ENCODE results near the gene PIM2. TPM values are rescaled to one million over a fixed set of nuclear protein-coding genes. Genes with fewer than 3 reads are reported as not detected.

Gene PIM2
- total RNA-seq, 1 experiment from 2014 or later, result 27.2 TPM

DNA sequence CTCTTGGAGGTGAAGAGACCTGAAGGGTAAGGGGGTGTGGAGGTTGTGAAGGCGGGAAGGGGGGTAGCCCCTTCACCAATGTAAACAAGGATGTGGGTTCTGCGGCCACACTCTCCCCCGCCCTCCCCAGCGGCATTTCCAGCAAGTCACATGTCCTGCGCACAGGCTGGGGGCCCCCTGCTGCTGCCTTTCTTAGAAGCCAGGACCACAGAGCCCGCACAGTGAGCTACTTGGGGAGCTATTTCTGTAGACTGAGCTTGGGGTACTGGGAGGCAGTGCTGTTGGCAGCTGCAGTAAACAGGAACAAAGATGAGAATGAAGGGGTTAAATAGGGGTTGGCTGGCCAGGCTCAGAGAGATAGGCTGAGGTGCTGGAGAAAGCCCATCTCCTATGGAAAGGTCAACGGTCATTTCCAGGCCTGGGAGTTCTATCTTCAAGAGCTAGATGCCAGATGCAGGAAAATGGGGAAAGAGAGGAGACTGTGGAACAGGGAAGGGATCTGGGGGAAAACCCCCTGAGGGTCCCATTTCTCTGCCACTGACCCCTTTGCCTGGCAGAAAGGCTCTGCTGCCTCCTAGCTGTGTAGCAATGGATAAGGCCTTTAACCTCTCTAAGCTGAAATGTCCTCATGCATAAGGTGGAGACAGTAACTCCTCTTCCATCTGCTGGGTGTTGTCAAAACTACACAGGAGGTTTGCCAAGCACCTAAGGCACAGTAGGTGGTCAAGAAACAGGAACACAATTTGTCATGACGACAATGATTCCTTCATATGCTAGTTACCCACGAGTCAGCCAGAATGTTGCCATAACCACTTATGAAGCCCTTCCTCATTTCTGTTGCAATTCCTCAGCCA, 18.5 kb upstream of the PIM2 start:
- DNase-seq (ENCODE audit: low read depth), result no peak
- in situ Hi-C loops (cut with HindIII; ENCODE audit: low pct_unique_long_range_greater_than_20kb, low sequenced_read_pairs), result no loop called here

DNA sequence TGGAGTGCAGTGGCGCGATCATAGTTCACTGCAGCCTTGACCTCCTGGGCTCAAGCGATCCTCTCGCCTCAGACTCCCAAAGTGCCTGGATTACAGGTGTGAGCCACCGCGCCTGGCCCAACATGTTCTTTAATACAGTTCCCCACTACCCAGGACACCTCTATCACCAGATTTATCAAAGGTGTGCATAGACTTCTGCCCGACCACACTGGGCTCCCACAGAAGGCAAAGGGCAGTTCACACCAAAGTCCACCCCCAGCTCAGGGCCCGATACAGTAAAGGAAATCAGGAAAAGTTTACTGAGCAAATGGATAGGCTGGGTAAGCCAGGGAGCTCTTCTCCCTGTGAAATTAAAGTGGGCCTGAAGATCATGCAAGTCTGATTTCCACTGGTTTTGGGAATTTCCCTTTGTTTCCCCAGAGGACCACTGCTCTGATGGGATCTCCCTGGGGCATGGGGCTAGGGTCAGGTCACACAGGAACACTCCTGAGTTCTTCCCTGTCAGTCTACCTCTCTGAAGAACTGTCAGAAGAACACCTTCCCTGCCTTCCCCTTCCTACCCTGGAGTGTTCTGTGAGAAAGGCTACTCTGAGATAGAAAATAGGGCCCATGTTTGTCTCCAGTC, 17.7 kb upstream of the PIM2 start:
- in situ Hi-C loops (cut with HindIII; ENCODE audit: low pct_unique_long_range_greater_than_20kb, low sequenced_read_pairs), result no loop called here
- DNase-seq (ENCODE audit: low read depth), result no peak

DNA sequence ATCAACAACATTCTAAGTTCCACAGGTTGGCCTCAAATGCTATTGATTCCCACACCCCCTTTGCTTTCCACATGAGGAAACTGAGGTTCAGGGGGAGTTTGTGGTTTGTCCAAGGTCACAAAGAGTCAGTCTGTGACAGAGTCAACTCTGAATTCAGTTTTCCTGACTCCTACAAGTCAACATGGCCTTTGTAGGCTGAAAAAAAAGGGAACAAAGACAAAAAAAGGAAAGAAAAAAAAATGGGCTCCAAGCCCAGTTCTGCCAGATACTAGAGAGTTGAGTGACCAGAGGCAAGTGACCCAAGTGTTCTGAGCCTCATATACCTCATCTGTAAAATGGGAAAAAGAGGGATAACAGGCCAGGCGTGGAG, 16.5 kb upstream of the PIM2 start:
- in situ Hi-C loops (cut with HindIII; ENCODE audit: low pct_unique_long_range_greater_than_20kb, low sequenced_read_pairs), result no loop called here
- no peak for DNase-seq (ENCODE audit: low read depth)

DNA sequence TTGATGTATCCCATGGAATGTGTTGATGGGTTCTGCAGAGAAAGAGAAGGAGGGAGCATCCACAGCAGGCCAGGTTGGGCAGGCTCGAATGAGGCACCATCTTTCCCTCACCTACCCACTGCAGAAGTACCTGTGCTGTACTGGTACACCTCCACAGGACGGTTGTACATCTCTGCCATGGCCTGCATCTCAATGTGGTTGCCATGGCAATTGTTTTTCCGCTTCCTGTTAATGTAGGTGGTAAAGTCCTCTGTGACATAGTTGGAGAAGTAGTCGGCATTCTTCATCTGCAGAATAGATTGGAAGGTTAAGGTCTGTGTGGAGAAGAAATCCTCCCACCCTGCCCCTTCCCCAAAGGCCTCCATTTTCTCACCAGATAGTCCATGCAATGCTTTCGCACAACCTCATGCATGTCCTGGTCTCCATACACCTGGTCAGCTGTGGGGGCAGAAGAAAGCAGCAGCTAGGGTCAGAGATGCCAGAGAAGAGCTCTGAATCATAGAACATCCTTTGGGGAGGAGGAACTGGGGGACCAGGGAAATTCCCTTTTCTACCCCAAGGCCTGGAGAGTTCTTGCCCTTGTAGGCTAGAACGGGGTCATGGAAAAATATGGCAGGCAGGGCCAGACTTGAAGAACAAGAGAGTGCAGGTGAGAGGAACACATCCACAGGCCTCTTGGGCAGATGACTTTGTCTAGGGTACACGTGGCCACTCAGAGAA, 15.9 kb upstream of the PIM2 start:
- in situ Hi-C loops (cut with HindIII; ENCODE audit: low pct_unique_long_range_greater_than_20kb, low sequenced_read_pairs), result no loop called here
- DNase-seq (ENCODE audit: low read depth), result no peak

DNA sequence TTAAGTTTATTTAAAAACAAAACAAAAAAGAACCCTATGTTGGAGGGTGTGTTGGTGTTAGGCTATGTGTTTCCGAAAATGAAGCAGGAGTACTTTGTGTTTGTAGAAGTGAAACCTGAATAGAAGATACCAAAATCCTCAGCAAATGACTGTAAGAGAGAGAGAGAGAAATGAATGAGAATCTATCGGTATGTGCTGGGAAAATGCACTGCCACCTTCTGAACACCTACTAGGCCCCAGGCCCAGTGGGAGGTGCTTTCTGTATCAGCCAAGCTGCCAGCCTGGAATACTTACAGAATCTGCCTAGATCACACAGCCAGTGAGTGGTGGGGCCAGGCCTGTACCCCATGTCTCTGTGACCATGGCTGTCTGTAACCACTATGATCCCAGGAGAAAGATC, 14.9 kb upstream of the PIM2 start:
- DNase-seq (ENCODE audit: low read depth), result no peak
- in situ Hi-C loops (cut with HindIII; ENCODE audit: low pct_unique_long_range_greater_than_20kb, low sequenced_read_pairs), result no loop called here

DNA sequence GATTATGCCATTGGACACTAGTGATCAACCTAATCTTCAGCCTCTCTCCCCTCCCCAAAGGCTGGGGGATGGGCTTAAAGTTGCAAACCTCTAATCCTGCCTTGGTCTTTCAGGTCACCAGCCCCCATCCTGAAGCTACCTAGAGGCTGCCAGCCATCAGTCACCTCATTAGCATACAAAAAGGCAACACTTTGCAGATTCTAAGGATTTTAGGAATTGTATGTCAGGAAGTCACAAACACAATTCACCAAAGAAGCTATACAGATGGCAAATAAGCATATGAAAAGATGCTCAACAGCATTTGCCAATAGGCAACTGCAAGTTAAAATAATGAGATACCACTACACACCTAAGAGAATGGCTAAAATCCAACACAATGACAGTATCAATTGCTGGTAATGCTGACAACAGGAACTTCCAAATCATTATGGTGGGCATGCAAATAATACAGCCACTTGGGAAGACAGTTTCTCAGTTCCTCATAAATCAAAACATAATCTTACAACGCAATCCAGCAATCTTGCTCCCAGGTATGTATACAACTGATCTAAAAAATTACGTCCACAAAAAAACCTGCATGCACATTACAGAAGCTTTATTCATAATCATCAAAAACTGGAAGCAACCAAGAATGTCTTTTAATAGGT, 9.0 kb upstream of the PIM2 start:
- DNase-seq (ENCODE audit: low read depth), result no peak
- in situ Hi-C loops (cut with HindIII; ENCODE audit: low pct_unique_long_range_greater_than_20kb, low sequenced_read_pairs), result no loop called here

DNA sequence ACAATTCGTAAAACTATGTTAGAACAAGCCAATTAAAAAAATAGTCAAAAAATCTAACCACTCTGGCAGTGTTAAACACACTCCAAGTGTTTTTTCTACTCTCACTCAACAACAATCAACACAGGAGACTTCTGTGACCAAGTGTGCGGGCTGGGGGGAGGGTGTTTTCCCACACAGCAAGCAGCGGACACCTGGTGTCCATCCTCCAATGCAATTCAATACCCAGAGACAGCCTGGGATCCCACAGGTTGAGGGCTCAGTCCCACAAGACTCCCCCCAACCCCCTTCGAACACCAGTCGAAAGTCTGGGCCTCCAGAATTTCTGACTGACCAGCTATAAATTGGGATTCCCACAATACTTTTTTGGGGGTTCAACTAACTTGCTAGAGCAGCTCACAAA, 8.3 kb upstream of the PIM2 start:
- DNase-seq (ENCODE audit: low read depth), result no peak
- in situ Hi-C loops (cut with HindIII; ENCODE audit: low pct_unique_long_range_greater_than_20kb, low sequenced_read_pairs), result no loop called here

DNA sequence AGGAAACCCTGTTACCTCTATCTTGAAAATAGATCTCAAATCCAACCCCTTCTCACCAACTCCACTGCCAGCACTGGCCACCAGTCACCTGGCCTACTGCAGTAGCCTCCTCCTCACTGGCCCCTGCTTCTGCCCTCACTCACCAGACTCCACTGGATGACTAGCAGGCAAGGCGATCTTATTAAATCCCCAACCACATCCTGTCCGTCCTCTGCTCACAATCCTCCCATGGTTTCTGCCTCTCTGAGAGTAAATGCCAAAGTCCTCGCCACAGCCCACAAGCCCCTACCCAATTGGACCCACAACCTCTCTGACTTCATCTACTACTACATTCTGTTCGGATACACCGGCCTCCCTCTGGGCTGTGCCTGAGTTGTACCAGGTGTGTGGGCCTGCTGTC, 5.4 kb upstream of the PIM2 start:
- in situ Hi-C loops (cut with HindIII; ENCODE audit: low pct_unique_long_range_greater_than_20kb, low sequenced_read_pairs), result no loop called here
- DNase-seq (ENCODE audit: low read depth), result no peak

DNA sequence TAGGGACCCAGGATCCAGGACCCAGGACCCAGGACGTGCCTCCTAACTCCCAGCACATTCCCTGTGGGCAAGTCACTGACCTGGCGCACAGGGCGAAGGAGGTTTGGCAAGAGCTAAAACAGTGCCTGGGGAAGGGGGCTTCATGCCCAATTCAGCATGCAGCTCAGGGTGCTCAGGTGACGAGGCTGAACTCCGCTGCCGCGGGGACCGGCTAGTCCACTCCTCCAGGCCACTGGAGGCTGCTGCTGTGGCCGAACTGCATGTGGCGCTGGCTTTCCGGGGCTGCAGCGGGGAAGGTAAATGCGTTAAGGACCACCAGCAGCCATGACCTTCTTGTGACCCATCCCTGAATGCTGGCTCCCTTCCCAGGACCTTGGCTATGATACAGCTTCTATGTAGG, 4.9 kb upstream of the PIM2 start:
- in situ Hi-C loops (cut with HindIII; ENCODE audit: low pct_unique_long_range_greater_than_20kb, low sequenced_read_pairs), result no loop called here
- DNase-seq (ENCODE audit: low read depth), result no peak

DNA sequence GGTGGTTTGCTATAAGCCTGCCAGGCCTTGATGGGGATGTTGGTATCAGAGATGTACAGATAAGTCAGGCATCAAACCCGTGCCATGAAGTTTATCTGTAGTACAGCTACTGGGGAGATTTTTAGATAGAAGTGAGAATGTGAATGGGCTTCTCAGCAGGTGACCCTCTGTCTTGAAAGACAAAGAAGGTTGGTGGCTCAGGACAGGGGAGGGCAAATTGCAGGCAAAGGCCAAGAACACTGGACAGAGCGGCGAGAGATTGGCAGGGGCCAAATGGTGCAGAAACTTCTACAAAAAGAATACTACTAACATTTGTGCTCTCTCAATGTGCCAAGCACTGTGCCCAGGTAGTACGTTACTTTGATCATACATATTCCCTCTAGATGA, 1.9 kb upstream of the PIM2 start:
- no peak for DNase-seq (ENCODE audit: low read depth)
- in situ Hi-C loops (cut with HindIII; ENCODE audit: low pct_unique_long_range_greater_than_20kb, low sequenced_read_pairs), result no loop called here

DNA sequence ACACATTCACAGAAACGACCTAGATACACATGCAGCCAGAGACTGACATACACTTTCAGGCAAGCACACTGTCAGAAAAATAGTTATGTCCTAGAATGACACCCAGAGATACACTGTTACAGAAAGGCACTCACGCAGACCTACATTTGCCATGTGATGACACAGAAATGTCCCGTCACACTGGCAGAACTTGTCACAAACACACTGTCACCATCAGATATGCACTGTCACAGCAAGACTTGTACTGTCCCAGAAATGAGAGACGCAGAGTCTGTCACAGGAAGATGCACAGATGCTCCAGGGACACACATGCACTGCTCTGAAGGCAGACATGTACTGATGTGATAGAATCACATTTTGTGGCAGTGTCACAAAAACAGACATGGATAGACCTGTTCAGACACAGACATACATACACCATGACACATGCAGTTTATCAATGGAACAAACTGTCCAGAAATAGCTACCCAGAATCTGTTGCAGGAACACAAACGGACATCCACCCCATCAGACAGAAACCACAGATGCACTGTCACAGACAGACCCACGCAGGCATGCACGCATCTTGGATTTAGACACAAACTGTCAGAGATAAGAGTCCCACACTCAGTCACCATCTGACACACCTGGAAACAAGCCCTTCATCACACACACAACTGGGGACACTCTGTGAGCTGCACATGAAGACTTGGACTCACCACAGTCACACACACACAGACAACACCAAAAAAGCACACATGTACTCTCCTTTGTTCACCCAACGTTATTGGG, 1.3 kb upstream of the PIM2 start:
- no peak for DNase-seq (ENCODE audit: low read depth)
- in situ Hi-C loops (cut with HindIII; ENCODE audit: low pct_unique_long_range_greater_than_20kb, low sequenced_read_pairs), result no loop called here

DNA sequence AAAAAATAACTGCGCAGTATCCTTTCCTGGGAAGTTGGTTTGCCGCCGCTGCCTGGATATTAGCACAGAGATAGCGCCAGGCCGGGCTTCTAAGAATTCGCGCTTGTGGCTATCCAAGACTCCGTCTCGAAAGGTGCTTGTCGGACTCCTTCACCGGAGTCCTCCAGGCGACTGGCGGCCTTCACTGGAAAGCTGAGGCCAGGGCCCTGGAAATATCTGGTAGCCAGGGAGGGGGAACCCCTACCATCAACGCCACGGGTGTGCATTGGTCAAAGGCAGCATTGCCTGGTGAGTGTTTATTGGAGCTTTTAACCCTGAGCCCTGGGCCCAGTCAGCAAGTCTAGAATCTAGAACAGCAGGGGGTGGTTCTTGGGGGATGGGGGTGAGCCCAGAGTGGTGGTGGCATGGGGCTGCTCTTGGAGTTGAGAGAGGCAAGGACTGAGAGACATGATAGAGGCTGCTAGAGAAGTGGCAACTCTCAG, 577 bp upstream of the PIM2 start:
- DNase-seq (ENCODE audit: low read depth), result no peak

DNA sequence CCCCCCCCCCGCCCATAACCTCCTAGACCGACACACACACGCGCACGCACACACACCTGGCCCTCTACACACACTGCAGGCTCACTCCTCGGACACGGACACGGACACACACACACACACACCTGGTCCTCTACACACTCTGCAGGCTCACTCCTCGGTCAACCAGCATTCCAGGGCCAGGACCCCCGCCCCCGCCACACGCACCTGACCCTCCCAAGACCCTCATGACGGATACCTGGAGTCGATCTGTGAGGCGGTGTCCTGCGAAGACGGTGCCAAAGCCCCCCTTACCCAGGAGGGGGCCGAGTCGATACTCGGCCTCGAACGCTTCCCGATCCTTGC, 552 bp downstream of the PIM2 start:
- in situ Hi-C loops (cut with HindIII; ENCODE audit: low pct_unique_long_range_greater_than_20kb, low sequenced_read_pairs), result no loop called here
- DNase-seq (ENCODE audit: low read depth), result no peak

More for the DNA sequence above, 577 bp upstream of the PIM2 start:
- in situ Hi-C loops (cut with HindIII; ENCODE audit: low pct_unique_long_range_greater_than_20kb, low sequenced_read_pairs), result no loop called here

DNA sequence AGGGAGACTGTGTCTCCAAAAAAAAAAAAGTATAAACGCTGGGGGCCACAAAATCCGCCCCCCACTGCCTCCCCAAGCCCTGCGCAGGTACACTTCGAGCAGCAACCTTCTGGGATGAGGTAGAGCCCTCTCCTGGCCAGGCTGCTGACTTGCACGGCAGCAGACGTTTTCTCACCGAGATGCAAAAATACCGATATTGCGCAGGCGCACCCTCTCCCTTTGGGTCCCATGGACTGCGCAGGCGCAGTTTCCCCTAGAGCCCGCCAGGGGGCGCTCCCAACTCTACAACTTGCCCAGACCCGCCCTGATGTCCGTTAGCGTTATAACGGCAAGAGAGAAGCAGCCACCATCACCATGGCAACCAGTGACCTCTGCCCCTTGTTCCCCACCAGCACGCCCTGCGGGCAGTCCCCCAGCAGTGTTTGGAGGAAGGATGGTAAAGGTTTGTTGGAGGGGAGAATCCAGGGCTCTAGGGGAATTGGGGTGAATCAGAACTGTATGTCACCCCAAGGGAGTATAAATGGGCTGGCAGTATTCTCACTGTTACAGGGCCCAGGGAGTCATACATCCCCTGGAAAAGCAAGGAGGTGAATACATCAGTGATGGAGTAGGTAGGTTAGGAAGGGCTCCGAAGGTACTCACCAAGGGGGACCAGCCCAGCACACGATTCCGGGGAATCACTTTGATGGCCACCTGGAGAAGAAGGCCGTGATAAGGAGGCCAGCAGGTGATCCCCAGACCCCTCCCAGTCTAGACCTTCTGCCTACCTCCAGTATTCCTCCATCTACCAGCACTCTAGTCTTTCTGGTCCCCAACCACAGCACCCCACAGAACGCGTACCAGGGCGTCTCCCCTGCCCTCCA, 1.5 kb downstream of the PIM2 start:
- peak; percentile 95 for DNase-seq (ENCODE audit: low read depth)
- in situ Hi-C loops (cut with HindIII; ENCODE audit: low pct_unique_long_range_greater_than_20kb, low sequenced_read_pairs), result no loop called here

DNA sequence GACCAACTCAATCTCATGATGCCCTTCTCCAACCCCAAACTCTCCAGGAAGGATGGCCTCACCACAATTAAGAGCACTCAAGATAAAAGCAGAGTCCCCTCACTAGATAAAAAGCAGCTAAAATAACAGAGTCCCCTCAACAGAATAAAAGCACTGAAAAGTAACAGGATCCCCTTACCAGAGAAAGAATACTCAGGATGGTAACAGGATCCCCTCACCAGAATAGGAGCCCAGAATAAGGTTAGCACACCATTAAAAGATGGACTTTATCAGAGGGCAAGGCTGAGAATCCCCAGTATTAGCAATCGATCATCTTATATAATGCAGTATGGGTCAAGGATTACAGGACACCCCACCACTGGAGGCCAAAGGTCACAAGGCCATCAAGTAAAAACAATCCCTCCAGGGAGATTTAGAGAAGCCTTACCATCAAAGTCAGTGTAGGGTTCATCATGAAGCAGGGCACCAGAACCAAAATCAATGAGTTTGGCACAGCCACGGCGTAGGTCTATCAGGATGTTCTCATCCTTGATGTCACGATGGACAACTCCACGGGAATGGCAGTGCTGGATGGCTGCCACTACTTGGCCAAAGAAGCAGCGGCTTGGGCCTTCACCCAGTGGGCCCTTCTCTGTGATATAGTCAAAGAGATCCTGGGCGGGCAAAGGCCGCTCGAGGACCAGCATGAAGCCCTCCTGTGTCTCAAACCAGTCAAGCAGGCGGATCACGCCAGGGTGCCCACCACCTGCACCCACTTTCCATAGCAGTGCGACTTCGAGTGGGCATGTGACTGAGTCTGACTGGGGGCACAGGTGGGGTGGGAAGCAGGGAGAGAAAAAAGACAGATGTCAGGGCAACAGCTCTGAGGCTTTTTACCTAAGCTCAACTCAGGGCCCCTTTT, 4.0 kb downstream of the PIM2 start:
- in situ Hi-C loops (cut with HindIII; ENCODE audit: low pct_unique_long_range_greater_than_20kb, low sequenced_read_pairs), result no loop called here
- no peak for DNase-seq (ENCODE audit: low read depth)

DNA sequence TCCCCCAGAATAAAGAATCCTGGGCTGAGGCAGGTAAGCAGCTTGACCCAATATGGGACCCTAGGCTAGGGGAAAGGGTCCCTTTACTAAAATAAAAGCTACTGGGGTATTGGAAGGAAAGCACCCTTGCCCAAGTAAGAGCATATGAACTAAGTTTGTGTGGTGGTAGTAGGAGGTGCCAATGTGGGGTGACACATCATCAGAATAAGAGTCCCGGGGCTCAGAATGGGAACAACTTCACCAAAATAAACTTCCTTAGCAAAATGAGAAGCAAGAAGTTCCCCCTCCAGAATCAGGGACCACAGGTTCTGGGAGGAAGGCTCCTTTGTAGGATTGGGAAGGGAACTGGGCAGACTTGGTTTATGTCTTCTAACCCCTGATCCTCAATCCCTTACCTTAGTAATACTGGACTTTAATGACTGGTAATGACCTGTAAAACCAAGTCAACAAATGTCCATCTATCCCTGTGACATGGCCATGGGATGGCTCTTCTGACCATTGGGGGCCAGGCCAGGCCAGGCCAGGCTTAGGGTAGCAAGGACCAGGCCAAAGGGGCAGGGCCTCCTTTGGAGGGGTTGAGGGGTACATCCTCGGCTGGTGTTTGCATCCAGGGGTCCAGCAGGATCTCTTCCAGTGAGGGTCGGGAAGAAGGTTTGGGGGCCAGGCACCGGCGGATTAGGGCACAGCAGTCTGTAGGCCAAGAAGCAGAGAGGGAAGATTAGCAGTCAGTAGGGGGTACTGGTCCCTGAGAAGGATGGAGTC, 5.0 kb downstream of the PIM2 start:
- in situ Hi-C loops (cut with HindIII; ENCODE audit: low pct_unique_long_range_greater_than_20kb, low sequenced_read_pairs), result no loop called here
- DNase-seq (ENCODE audit: low read depth), result no peak
